OCI-LY3 (cell line): ENCODE measurements around the gene COL24A1.
"Not testable (repeated sequence)": the region's sequence is repeated elsewhere in the genome, so short reads cannot be mapped to it uniquely, and the experiment has no call there.

ENCODE experiments used
- H2AFZ ChIP-seq: fragments of 200-600, 300-600 bp; shearing (Covaris generic); 2 replicates; pipeline ENCODE4 v1.6.0; 2014; ENCODE audit warnings: antibody characterized with exemption, low read depth, low read length
- H3K27ac ChIP-seq: fragments of 200-600, 300-600 bp; sonication (generic); 2 replicates; pipeline ENCODE4 v1.5.1; 2014; ENCODE audit warnings: mild to moderate bottlenecking, low read length, moderate library complexity, mixed read lengths
- H3K27me3 ChIP-seq: fragments of 200-600, 300-600 bp; sonication (generic); 2 replicates; pipeline ENCODE4 v1.6.1; 2014; ENCODE audit warnings: low read depth, low read length, mixed read lengths
- H3K36me3 ChIP-seq: fragments of 200-600, 300-600 bp; sonication (generic); replicated peaks from 2 replicates; pipeline ENCODE3; 2014; ENCODE audit warnings: low read depth, low read length, mixed read lengths
- H3K4me1 ChIP-seq: fragments of 300-600, 200-600 bp; sonication (generic); 2 replicates; pipeline ENCODE4 v1.6.1; 2014; ENCODE audit warnings: low read length, mixed read lengths
- H3K4me2 ChIP-seq: fragments of 200-600, 300-600 bp; sonication (generic); 2 replicates; pipeline ENCODE4 v1.6.1; 2014; ENCODE audit warnings: low read length, mixed read lengths
- H3K4me3 ChIP-seq: fragments of 300-600, 200-600 bp; sonication (generic); 2 replicates; pipeline ENCODE4 v1.5.1; 2014; ENCODE audit warnings: antibody characterized with exemption, mild to moderate bottlenecking, low read length, moderate library complexity
- H3K79me2 ChIP-seq: fragments of 300-600, 200-600 bp; shearing (Covaris generic); 2 replicates; pipeline ENCODE4 v1.6.1; 2014; ENCODE audit warnings: mild to moderate bottlenecking, low read length, mixed read lengths
- H3K9ac ChIP-seq: fragments of 300-600, 200-600 bp; shearing (Covaris generic); 2 replicates; pipeline ENCODE4 v1.6.0; 2014; ENCODE audit warnings: mild to moderate bottlenecking, low read length, moderate library complexity
- H3K9me3 ChIP-seq: fragments of 200-600, 300-600 bp; shearing (Covaris generic); 2 replicates; pipeline ENCODE4 v1.6.1; 2014; ENCODE audit warnings: low read length, mixed read lengths; ENCODE audit not compliant: insufficient read depth
- H4K20me1 ChIP-seq: fragments of 200-600, 300-600 bp; sonication (generic); 2 replicates; pipeline ENCODE4 v1.6.1; 2016; ENCODE audit warnings: low read length, mixed read lengths; ENCODE audit not compliant: insufficient read depth
- CTCF ChIP-seq: fragments of 200-600, 300-600 bp; sonication (generic); IDR thresholded peaks from 2 replicates; pipeline ENCODE4 v1.5.1; 2014; ENCODE audit warnings: antibody characterized with exemption, low read length, low read depth
- EZH2phosphoT487 ChIP-seq: fragments of 200-600 bp; shearing (Covaris generic); IDR thresholded peaks from 2 replicates; pipeline ENCODE4 v1.6.1; 2018; ENCODE audit warnings: antibody characterized with exemption, mixed run types, low read depth

Gene COL24A1

GRCh38 chr1:85867189-85867588, 289.4 kb downstream of the COL24A1 start:
- Histone ChIP-seq H2AFZ (no peak overlapping the region), H4K20me1 (no peaks in the 10 kb centered on the region), H3K4me3 (no peak overlapping the region), H3K4me1 (no peaks in the 10 kb centered on the region), H3K27me3 (no peaks in the 10 kb centered on the region), H3K36me3 (no peaks in the 10 kb centered on the region), H3K9ac (no peak overlapping the region), H3K9me3 (no peaks in the 10 kb centered on the region), H3K4me2 (no peak overlapping the region), H3K27ac (no peak overlapping the region), H3K79me2 (no peaks in the 10 kb centered on the region)
- TF ChIP-seq CTCF (no peak), EZH2phosphoT487 (no peak)

- Histone ChIP-seq H3K27me3 (no peaks in the 10 kb centered on the region), H3K9me3 (no peaks in the 10 kb centered on the region), H4K20me1 (no peaks in the 10 kb centered on the region), H3K4me1 (no peaks in the 10 kb centered on the region), H3K4me2 (no peak overlapping the region), H3K27ac (no peak overlapping the region), H3K79me2 (no peaks in the 10 kb centered on the region), H3K9ac (no peak overlapping the region), H2AFZ (no peak overlapping the region), H3K4me3 (no peak overlapping the region), H3K36me3 (no peaks in the 10 kb centered on the region)
- TF ChIP-seq CTCF (no peak), EZH2phosphoT487 (no peak)
Observed at GRCh38 chr1:85865213-85865612, 291.4 kb downstream of the COL24A1 start.

GRCh38 chr1:85864727-85865126, 291.8 kb downstream of the COL24A1 start:
- Histone ChIP-seq H3K9me3 (no peaks in the 10 kb centered on the region), H3K27ac (no peak overlapping the region), H3K4me3 (no peak overlapping the region), H3K9ac (no peak overlapping the region), H2AFZ (no peak overlapping the region), H3K79me2 (no peaks in the 10 kb centered on the region), H3K4me2 (no peak overlapping the region), H4K20me1 (no peaks in the 10 kb centered on the region), H3K4me1 (no peaks in the 10 kb centered on the region), H3K36me3 (no peaks in the 10 kb centered on the region), H3K27me3 (no peaks in the 10 kb centered on the region)
- TF ChIP-seq EZH2phosphoT487 = no peak
- no peak for TF ChIP-seq CTCF

GRCh38 chr1:85863639-85864038, 292.9 kb downstream of the COL24A1 start:
- not testable (repeated sequence) for H4K20me1 ChIP-seq, H3K27me3 ChIP-seq, H3K9ac ChIP-seq, H3K79me2 ChIP-seq, H3K4me2 ChIP-seq, H3K4me1 ChIP-seq, H3K36me3 ChIP-seq, H3K27ac ChIP-seq, H3K4me3 ChIP-seq, H3K9me3 ChIP-seq, H2AFZ ChIP-seq

GRCh38 chr1:85862456-85862855, 294.1 kb downstream of the COL24A1 start:
- H3K79me2 ChIP-seq = no peaks in the 10 kb centered on the region
- H3K27me3 ChIP-seq = no peaks in the 10 kb centered on the region
- no peak overlapping the region for H3K4me3 ChIP-seq
- H3K4me2 ChIP-seq = no peak overlapping the region
- no peaks in the 10 kb centered on the region for H4K20me1 ChIP-seq
- H2AFZ ChIP-seq = no peak overlapping the region
- no peaks in the 10 kb centered on the region for H3K4me1 ChIP-seq
- H3K9ac ChIP-seq = no peak overlapping the region
- no peaks in the 10 kb centered on the region for H3K9me3 ChIP-seq
- no peak overlapping the region for H3K27ac ChIP-seq
- no peak for TF ChIP-seq EZH2phosphoT487
- no peak for TF ChIP-seq CTCF
- no peaks in the 10 kb centered on the region for H3K36me3 ChIP-seq
